ENCODE results near the gene SMG7. TPM values are rescaled to one million over a fixed set of nuclear protein-coding genes. Genes with fewer than 3 reads are reported as not detected.
A peak's percentile ranks its signal among the peaks of the same experiment; 100 is the strongest.

The SMG7 gene
- total and polyA plus RNA-seq, 5 donors from 2014 or later: 13.6 to 66.1 (median 21.7) TPM

DNA sequence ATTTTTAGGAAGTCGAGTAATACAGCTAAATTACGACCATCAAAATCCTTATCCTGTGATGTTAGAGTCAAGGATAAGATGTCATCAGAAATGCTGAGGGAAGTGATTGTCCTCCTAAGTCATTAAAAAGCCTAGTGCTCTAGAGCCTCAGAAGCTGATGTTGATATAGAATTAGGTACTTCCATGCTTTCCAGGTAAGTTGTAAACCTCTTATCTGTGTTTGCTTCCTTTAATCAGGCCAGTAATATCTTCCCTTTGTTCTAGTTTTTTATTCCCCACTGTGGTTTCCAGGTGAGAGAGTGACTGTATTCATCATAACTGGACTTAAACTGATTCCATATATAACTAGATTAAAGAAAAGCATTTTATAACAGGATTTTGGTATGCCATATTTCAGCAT lies 44.4 kb downstream of the SMG7 start:
- Mint-ChIP-seq H3K36me3 (peaks cover 23% of the 10 kb centered on the region), H3K9me3 (no peaks in the 10 kb centered on the region), H3K4me3 (no peak overlapping the region), H3K27me3 (no peaks in the 10 kb centered on the region), H3K27ac (no peak overlapping the region), H3K4me1 (peaks cover 9 to 24% (median 14%) of the 10 kb centered on the region in 4 donors)
- no peak for ATAC-seq (ENCODE audit: low read depth in 2 of 2)
- peaks cover 51% of the 10 kb centered on the region for H3K36me3 ChIP-seq (ENCODE audit: control insufficient read depth, insufficient read depth, low read length)
- H3K27me3 ChIP-seq (ENCODE audit: control insufficient read depth, insufficient read depth, low read length): no peaks in the 10 kb centered on the region
- H3K4me1 ChIP-seq (ENCODE audit: control insufficient read depth, insufficient read depth, low read length, poor library complexity, severe bottlenecking): no peaks in the 10 kb centered on the region
- no peaks in the 10 kb centered on the region for H3K9me3 ChIP-seq (ENCODE audit: control insufficient read depth in 2 of 2, low read length in 2 of 2)
- H3K27ac ChIP-seq (ENCODE audit: insufficient read depth, low read length, poor library complexity, severe bottlenecking): no peak overlapping the region
- no peak overlapping the region for H3K4me3 ChIP-seq (ENCODE audit: low read depth, low read length)
- DNase-seq: no peak

GRCh38 chr1:183517401-183517800 lies 45.1 kb downstream of the SMG7 start:
- H3K4me3 ChIP-seq (ENCODE audit: low read depth, low read length): no peak overlapping the region
- H3K4me1 ChIP-seq (ENCODE audit: control insufficient read depth, insufficient read depth, low read length, poor library complexity, severe bottlenecking): no peaks in the 10 kb centered on the region
- Mint-ChIP-seq H3K36me3 (peaks cover 29% of the 10 kb centered on the region), H3K27me3 (no peaks in the 10 kb centered on the region), H3K27ac (peak overlapping the region in 1 of 3 donors; percentile 38), H3K4me3 (no peak overlapping the region), H3K9me3 (no peaks in the 10 kb centered on the region), H3K4me1 (peaks cover 8 to 22% (median 11%) of the 10 kb centered on the region in 4 donors)
- H3K36me3 ChIP-seq (ENCODE audit: control insufficient read depth, insufficient read depth, low read length): peaks cover 54% of the 10 kb centered on the region
- no peaks in the 10 kb centered on the region for H3K9me3 ChIP-seq (ENCODE audit: control insufficient read depth in 2 of 2, low read length in 2 of 2)
- no peaks in the 10 kb centered on the region for H3K27me3 ChIP-seq (ENCODE audit: control insufficient read depth, insufficient read depth, low read length)
- H3K27ac ChIP-seq (ENCODE audit: insufficient read depth, low read length, poor library complexity, severe bottlenecking): no peak overlapping the region
- DNase-seq (no peak), ATAC-seq (ENCODE audit: low read depth in 2 of 2) (no peak)

GRCh38 chr1:183520379-183520778 lies 48.1 kb downstream of the SMG7 start:
- no peak for ATAC-seq (ENCODE audit: low read depth in 2 of 2)

DNA sequence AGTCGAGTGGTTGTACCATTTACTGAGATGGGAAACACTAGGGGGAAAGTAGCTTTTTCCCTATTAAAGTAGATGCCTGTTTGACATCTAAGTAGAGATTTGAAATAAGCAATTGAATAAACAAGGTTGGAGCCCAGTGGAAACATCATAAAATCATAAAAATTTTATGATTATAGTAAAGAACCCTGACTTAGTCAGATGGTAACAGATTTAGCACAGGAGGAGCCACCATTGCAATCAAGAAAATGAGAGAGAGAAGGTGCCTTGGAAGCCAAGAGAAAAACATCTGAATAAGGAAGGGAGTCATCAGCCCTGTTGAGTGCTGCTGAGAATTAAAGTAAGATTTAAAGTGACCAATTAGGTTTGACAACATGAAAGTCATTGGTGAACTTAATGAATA lies 49.8 kb downstream of the SMG7 start:
- ATAC-seq (ENCODE audit: low read depth in 2 of 2) (no peak), DNase-seq (no peak)
- peak overlapping the region in 2 of 3 donors; percentile 35 to 71 for H3K27ac Mint-ChIP-seq
- H3K9me3 Mint-ChIP-seq: no peaks in the 10 kb centered on the region
- no peaks in the 10 kb centered on the region for H3K4me1 ChIP-seq (ENCODE audit: control insufficient read depth, insufficient read depth, low read length, poor library complexity, severe bottlenecking)
- H3K27ac ChIP-seq (ENCODE audit: insufficient read depth, low read length, poor library complexity, severe bottlenecking): no peak overlapping the region
- H3K27me3 Mint-ChIP-seq: no peaks in the 10 kb centered on the region
- H3K4me3 ChIP-seq (ENCODE audit: low read depth, low read length): no peak overlapping the region
- peaks cover 2 to 11% (median 6%) of the 10 kb centered on the region in 4 donors for H3K4me1 Mint-ChIP-seq
- peaks cover 37% of the 10 kb centered on the region for H3K36me3 Mint-ChIP-seq
- H3K9me3 ChIP-seq (ENCODE audit: control insufficient read depth in 2 of 2, low read length in 2 of 2): no peaks in the 10 kb centered on the region
- H3K36me3 ChIP-seq (ENCODE audit: control insufficient read depth, insufficient read depth, low read length): peaks cover 61% of the 10 kb centered on the region
- H3K27me3 ChIP-seq (ENCODE audit: control insufficient read depth, insufficient read depth, low read length): no peaks in the 10 kb centered on the region
- no peak overlapping the region for H3K4me3 Mint-ChIP-seq

More at GRCh38 chr1:183520379-183520778, 48.1 kb downstream of the SMG7 start:
- Mint-ChIP-seq H3K27ac (no peak overlapping the region), H3K4me1 (peaks cover 2 to 13% (median 6%) of the 10 kb centered on the region in 4 donors), H3K4me3 (no peak overlapping the region), H3K27me3 (no peaks in the 10 kb centered on the region), H3K36me3 (peaks cover 37% of the 10 kb centered on the region), H3K9me3 (no peaks in the 10 kb centered on the region)
- H3K4me3 ChIP-seq (ENCODE audit: low read depth, low read length): no peak overlapping the region
- H3K27me3 ChIP-seq (ENCODE audit: control insufficient read depth, insufficient read depth, low read length): no peaks in the 10 kb centered on the region
- DNase-seq: no peak
- no peaks in the 10 kb centered on the region for H3K4me1 ChIP-seq (ENCODE audit: control insufficient read depth, insufficient read depth, low read length, poor library complexity, severe bottlenecking)
- peaks cover 65% of the 10 kb centered on the region for H3K36me3 ChIP-seq (ENCODE audit: control insufficient read depth, insufficient read depth, low read length)
- no peaks in the 10 kb centered on the region for H3K9me3 ChIP-seq (ENCODE audit: control insufficient read depth in 2 of 2, low read length in 2 of 2)
- no peak overlapping the region for H3K27ac ChIP-seq (ENCODE audit: insufficient read depth, low read length, poor library complexity, severe bottlenecking)

- DNase-seq (no peak), ATAC-seq (ENCODE audit: low read depth in 2 of 2) (no peak)
- H3K36me3 Mint-ChIP-seq: peaks cover 28% of the 10 kb centered on the region
- no peak overlapping the region for H3K4me3 Mint-ChIP-seq
- Histone ChIP-seq H3K9me3 (ENCODE audit: control insufficient read depth in 2 of 2, low read length in 2 of 2) (no peaks in the 10 kb centered on the region), H3K4me3 (ENCODE audit: low read depth, low read length) (no peak overlapping the region), H3K4me1 (ENCODE audit: control insufficient read depth, insufficient read depth, low read length, poor library complexity, severe bottlenecking) (no peaks in the 10 kb centered on the region), H3K27me3 (ENCODE audit: control insufficient read depth, insufficient read depth, low read length) (no peaks in the 10 kb centered on the region), H3K27ac (ENCODE audit: insufficient read depth, low read length, poor library complexity, severe bottlenecking) (no peak overlapping the region), H3K36me3 (ENCODE audit: control insufficient read depth, insufficient read depth, low read length) (peaks cover 80% of the 10 kb centered on the region)
- H3K4me1 Mint-ChIP-seq: peaks cover 0 to 8% (median 2%) of the 10 kb centered on the region in 4 donors
- no peaks in the 10 kb centered on the region for H3K27me3 Mint-ChIP-seq
- no peaks in the 10 kb centered on the region for H3K9me3 Mint-ChIP-seq
- no peak overlapping the region for H3K27ac Mint-ChIP-seq
Observed at GRCh38 chr1:183528577-183528976, 56.3 kb downstream of the SMG7 start.

DNA sequence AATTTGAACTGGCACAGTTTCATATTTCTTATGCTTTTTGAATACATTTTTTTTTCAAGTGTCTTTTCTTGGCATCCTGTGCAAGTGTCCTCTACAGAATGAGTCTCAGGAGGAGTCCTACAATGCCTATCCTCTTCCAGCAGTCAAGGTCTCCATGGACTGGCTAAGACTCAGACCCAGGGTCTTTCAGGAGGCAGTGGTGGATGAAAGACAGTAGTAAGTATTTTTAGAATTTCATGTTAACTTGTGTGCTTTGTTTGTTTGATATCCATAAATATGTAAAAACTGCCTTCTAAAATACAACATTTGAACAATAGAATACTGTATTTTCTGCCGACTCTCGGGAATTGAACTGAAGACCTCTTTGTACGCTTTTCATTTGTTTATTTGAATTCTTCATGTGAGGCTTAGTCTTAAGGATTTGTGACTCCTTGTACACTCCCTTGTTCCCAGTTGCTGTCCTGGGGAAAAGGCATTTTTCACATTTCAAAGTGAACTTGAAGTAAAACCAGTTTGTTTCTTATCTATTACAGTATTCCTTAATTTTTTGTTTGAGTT lies 61.4 kb downstream of the SMG7 start:
- Mint-ChIP-seq H3K4me1 (peaks cover 0 to 4% (median 0%) of the 10 kb centered on the region in 4 donors), H3K4me3 (no peak overlapping the region), H3K9me3 (no peaks in the 10 kb centered on the region), H3K36me3 (peaks cover 33% of the 10 kb centered on the region), H3K27ac (peak overlapping the region in 2 of 3 donors; percentile 32 to 42), H3K27me3 (no peaks in the 10 kb centered on the region)
- no peaks in the 10 kb centered on the region for H3K9me3 ChIP-seq (ENCODE audit: control insufficient read depth in 2 of 2, low read length in 2 of 2)
- no peaks in the 10 kb centered on the region for H3K4me1 ChIP-seq (ENCODE audit: control insufficient read depth, insufficient read depth, low read length, poor library complexity, severe bottlenecking)
- ATAC-seq (ENCODE audit: low read depth in 2 of 2) (no peak), DNase-seq (no peak)
- no peak overlapping the region for H3K4me3 ChIP-seq (ENCODE audit: low read depth, low read length)
- H3K36me3 ChIP-seq (ENCODE audit: control insufficient read depth, insufficient read depth, low read length): peaks cover 84% of the 10 kb centered on the region
- H3K27me3 ChIP-seq (ENCODE audit: control insufficient read depth, insufficient read depth, low read length): no peaks in the 10 kb centered on the region
- H3K27ac ChIP-seq (ENCODE audit: insufficient read depth, low read length, poor library complexity, severe bottlenecking): no peak overlapping the region

DNA sequence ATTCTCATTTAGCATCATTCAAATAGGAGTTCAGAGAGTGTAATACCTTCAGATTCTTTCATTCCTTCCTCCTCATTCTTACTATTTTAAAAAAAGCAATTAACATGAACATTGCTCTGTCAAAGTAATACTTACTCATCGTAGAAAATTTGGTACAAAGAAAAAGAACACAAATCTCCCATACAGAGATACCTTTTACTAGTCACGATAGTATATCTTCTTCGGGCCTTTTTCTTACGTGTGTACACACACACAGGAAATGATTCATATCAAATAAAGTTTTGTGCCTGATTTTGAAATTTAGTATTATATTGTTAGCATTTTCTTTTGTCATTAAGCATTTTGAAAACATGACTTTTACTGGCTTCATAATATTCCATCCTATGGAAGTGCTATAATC lies 65.1 kb downstream of the SMG7 start:
- H3K36me3 ChIP-seq (ENCODE audit: control insufficient read depth, insufficient read depth, low read length): peaks cover 87% of the 10 kb centered on the region
- no peaks in the 10 kb centered on the region for H3K27me3 ChIP-seq (ENCODE audit: control insufficient read depth, insufficient read depth, low read length)
- H3K27me3 Mint-ChIP-seq: no peaks in the 10 kb centered on the region
- H3K27ac ChIP-seq (ENCODE audit: insufficient read depth, low read length, poor library complexity, severe bottlenecking): no peak overlapping the region
- H3K4me3 Mint-ChIP-seq: no peak overlapping the region
- ATAC-seq (ENCODE audit: low read depth in 2 of 2) (no peak), DNase-seq (no peak)
- H3K9me3 Mint-ChIP-seq: no peaks in the 10 kb centered on the region
- peaks cover 57% of the 10 kb centered on the region for H3K36me3 Mint-ChIP-seq
- H3K27ac Mint-ChIP-seq: peak overlapping the region in 1 of 3 donors; percentile 16
- no peaks in the 10 kb centered on the region for H3K9me3 ChIP-seq (ENCODE audit: control insufficient read depth in 2 of 2, low read length in 2 of 2)
- peaks cover 0 to 4% (median 1%) of the 10 kb centered on the region in 4 donors for H3K4me1 Mint-ChIP-seq
- H3K4me1 ChIP-seq (ENCODE audit: control insufficient read depth, insufficient read depth, low read length, poor library complexity, severe bottlenecking): no peaks in the 10 kb centered on the region
- no peak overlapping the region for H3K4me3 ChIP-seq (ENCODE audit: low read depth, low read length)

- Histone ChIP-seq H3K27me3 (ENCODE audit: control insufficient read depth, insufficient read depth, low read length) (no peaks in the 10 kb centered on the region), H3K4me1 (ENCODE audit: control insufficient read depth, insufficient read depth, low read length, poor library complexity, severe bottlenecking) (no peaks in the 10 kb centered on the region), H3K4me3 (ENCODE audit: low read depth, low read length) (no peak overlapping the region), H3K9me3 (ENCODE audit: control insufficient read depth in 2 of 2, low read length in 2 of 2) (no peaks in the 10 kb centered on the region), H3K27ac (ENCODE audit: insufficient read depth, low read length, poor library complexity, severe bottlenecking) (no peak overlapping the region), H3K36me3 (ENCODE audit: control insufficient read depth, insufficient read depth, low read length) (peaks cover 91% of the 10 kb centered on the region)
- peak in 2 of 3 donors; percentile 43 to 65 for DNase-seq
- Mint-ChIP-seq H3K4me3 (no peak overlapping the region), H3K27me3 (no peaks in the 10 kb centered on the region), H3K4me1 (peaks cover 0 to 6% (median 5%) of the 10 kb centered on the region in 4 donors), H3K9me3 (no peaks in the 10 kb centered on the region), H3K36me3 (peaks cover 50% of the 10 kb centered on the region), H3K27ac (peak overlapping the region in 1 of 3 donors; percentile 27)
- peak; percentile 82 to 85 for ATAC-seq (ENCODE audit: low read depth in 2 of 2)
Observed at GRCh38 chr1:183543619-183544204, 71.4 kb downstream of the SMG7 start.

All from CD4-positive, CD25-positive, alpha-beta regulatory T cell (primary cell).